Stomach (tissue), 9 donors: Measurements from ENCODE around the gene VAV3. TPM values are rescaled to one million over a fixed set of nuclear protein-coding genes. Genes with fewer than 3 reads are reported as not detected.

Source experiments
- DNase-seq, 2 donors: peaks; one replicate each; pipeline versions ENCODE4 v3.0.0 to v3.0.0-alpha.2; 2013 to 2019
- H3K27ac ChIP-seq, 5 donors: fragments of 200-600 bp in 4 of 5; sonication (generic) in 4 of 5; one replicate each; pipeline ENCODE4 v1.5.1; 2013 to 2019; ENCODE audit warnings: mild to moderate bottlenecking in 1 of 5, moderate library complexity in 1 of 5
- H3K27me3 ChIP-seq, 3 donors: fragments of 200-600 bp; sonication (generic); one replicate each; pipeline ENCODE4 v1.5.1; 2017 to 2019; ENCODE audit warnings: mixed run types in 1 of 3
- H3K36me3 ChIP-seq, 4 donors: fragments of 200-600 bp; sonication (generic); 1 replicate in 3 of 4; 2 replicates in 1 of 4; pipeline ENCODE4 v1.5.1; 2016 to 2019
- H3K4me1 ChIP-seq, 4 donors: fragments of 200-600 bp; sonication (generic); one replicate each; pipeline ENCODE4 v1.5.1; 2016 to 2019
- H3K4me3 ChIP-seq, 4 donors: fragments of 200-600 bp; sonication (generic) in 3 of 4; one replicate each; pipeline ENCODE4 v1.5.1; 2016 to 2019; ENCODE audit warnings: mild to moderate bottlenecking in 1 of 4
- H3K9me3 ChIP-seq, 4 donors: fragments of 200-600 bp; sonication (generic); one replicate each; pipeline ENCODE4 v1.5.1; 2016 to 2019
- CTCF ChIP-seq, 7 experiments: fragments of 450-650 bp in 4 of 7; fragments of 200-600 bp in 3 of 7; sonication (generic) in 3 of 7; IDR thresholded peaks; one replicate each; pipeline ENCODE4 v1.5.1; 2016 to 2019; ENCODE audit warnings: antibody characterized with exemption in 7 of 7, control low read depth in 2 of 7, mild to moderate bottlenecking in 1 of 7
- EP300 ChIP-seq: sonication (generic); formaldehyde crosslinking; IDR thresholded peaks from one replicate; pipeline ENCODE4 v1.6.1; 2017; ENCODE audit warnings: antibody characterized with exemption
- POLR2A ChIP-seq, 4 donors: fragments of 450-650 bp; IDR thresholded peaks; one replicate each; pipeline ENCODE4 v1.6.1; 2016; ENCODE audit warnings: antibody characterized with exemption in 4 of 4, control low read depth in 2 of 4, mild to moderate bottlenecking in 1 of 4, moderate library complexity in 1 of 4
- POLR2AphosphoS5 ChIP-seq, 3 donors: sonication (generic); formaldehyde crosslinking; IDR thresholded peaks; one replicate each; pipeline ENCODE4 v1.6.1; 2016; ENCODE audit warnings: antibody characterized with exemption in 3 of 3
- WGBS, 5 donors: extraction: QIAGEN DNeasy Blood & Tissue Kit in 3 of 5; methylation state at CpG; one replicate each; pipeline versions ENCODE4 v1.1.5 to v1.1.7; 2013 to 2018; 5-methylcytosine and 5-hydroxymethylcytosine counted together
- intact Hi-C: fragments of 100-400 bp; cut with DNase I; formaldehyde crosslinking; loops from one replicate; pipeline ENCODE4 v1.15.1; 2023; ENCODE audit warnings: low total_unique reads
- polyA plus RNA-seq, 3 donors: library from polyadenylated mRNA; stranded (reverse); fragments of 200-250 nt; gene quantifications; one replicate each; pipeline ENCODE4 v1.2.3, GENCODE V29; 2013
- total RNA-seq, 5 donors: library from RNA; depleted of rRNA; stranded (reverse); fragments of >200 nt; gene quantifications; one replicate each; pipeline versions ENCODE4 v1.1.0 to v1.2.3, GENCODE V29; 2014 to 2016
- donor health status: healthy with polysubstance abuse.
- donor health status: Bipolar disorder and iron deficiency.
- donor health status: healthy.

Gene VAV3
- total and polyA plus RNA-seq, 8 donors: 5.7 to 29.3 (median 6.9) TPM

GRCh38 chr1:107771377-107771776 lies 193.6 kb downstream of the VAV3 start:
- Histone ChIP-seq H3K27ac (no peak overlapping the region), H3K9me3 (no peaks in the 10 kb centered on the region), H3K4me1 (peaks cover 0 to 5% (median 0%) of the 10 kb centered on the region in 4 donors), H3K36me3 (no peaks in the 10 kb centered on the region), H3K4me3 (no peak overlapping the region), H3K27me3 (no peaks in the 10 kb centered on the region)
- intact Hi-C loops: no loop called here
- no peak for DNase-seq
- 67 to 81% (median 70%) methylated on average over 13 of the region's 13 CpGs for WGBS, 5 donors
- no peak for TF ChIP-seq EP300
- no peak for TF ChIP-seq CTCF (IDR thresholded peaks at IDR 0.05)
- TF ChIP-seq POLR2AphosphoS5 (IDR thresholded peaks at IDR 0.05): no peak

DNA sequence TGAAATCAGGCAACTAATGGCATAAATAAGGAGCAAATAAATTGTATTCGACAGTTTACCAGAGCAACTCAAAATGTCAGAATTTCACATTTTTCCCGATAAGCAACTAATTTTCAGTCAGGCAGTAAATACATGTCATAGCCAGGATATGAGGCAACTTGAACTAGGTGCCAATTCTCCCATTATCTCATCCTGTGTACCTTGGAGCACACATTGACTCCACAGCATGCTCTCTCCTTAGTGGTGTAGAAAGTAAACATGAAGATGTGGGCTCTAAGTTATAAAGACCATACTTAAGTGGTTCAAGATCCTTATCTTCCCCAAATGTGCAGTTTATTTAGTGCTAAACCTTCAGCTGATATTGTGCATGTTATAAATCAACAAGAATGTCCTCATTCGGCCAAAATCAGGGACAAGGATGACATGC lies 197.8 kb downstream of the VAV3 start:
- H3K9me3 ChIP-seq: no peaks in the 10 kb centered on the region
- no peak for TF ChIP-seq POLR2A (IDR thresholded peaks at IDR 0.05)
- no peak for TF ChIP-seq EP300
- no peak for TF ChIP-seq CTCF (IDR thresholded peaks at IDR 0.05)
- TF ChIP-seq POLR2AphosphoS5 (IDR thresholded peaks at IDR 0.05): no peak
- no peak overlapping the region for H3K27ac ChIP-seq
- peaks cover 0 to 5% (median 0%) of the 10 kb centered on the region in 4 donors for H3K4me1 ChIP-seq
- WGBS, 5 donors: 56 to 66% (median 62%) methylated on average over 3 of the region's 3 CpGs
- no peak overlapping the region for H3K4me3 ChIP-seq
- no peaks in the 10 kb centered on the region for H3K36me3 ChIP-seq
- no peaks in the 10 kb centered on the region for H3K27me3 ChIP-seq
- intact Hi-C loops: no loop called here
- DNase-seq: no peak

GRCh38 chr1:107766533-107766932 lies 198.4 kb downstream of the VAV3 start:
- Histone ChIP-seq H3K27me3 (no peaks in the 10 kb centered on the region), H3K4me1 (peaks cover 0 to 5% (median 0%) of the 10 kb centered on the region in 4 donors), H3K36me3 (no peaks in the 10 kb centered on the region), H3K4me3 (no peak overlapping the region), H3K9me3 (no peaks in the 10 kb centered on the region), H3K27ac (no peak overlapping the region)
- DNase-seq: no peak
- intact Hi-C loops: no loop called here
- TF ChIP-seq POLR2A (IDR thresholded peaks at IDR 0.05): no peak
- no peak for TF ChIP-seq CTCF (IDR thresholded peaks at IDR 0.05)
- no peak for TF ChIP-seq POLR2AphosphoS5 (IDR thresholded peaks at IDR 0.05)
- TF ChIP-seq EP300: no peak
- WGBS, 5 donors: 40 to 84% (median 67%) methylated on average over 1 of the region's 1 CpG

GRCh38 chr1:107762751-107763390 lies 202.1 kb downstream of the VAV3 start:
- H3K27ac ChIP-seq: no peak overlapping the region
- H3K4me3 ChIP-seq: no peak overlapping the region
- intact Hi-C loops: no loop called here
- TF ChIP-seq POLR2AphosphoS5 (IDR thresholded peaks at IDR 0.05): no peak
- H3K27me3 ChIP-seq: no peaks in the 10 kb centered on the region
- H3K36me3 ChIP-seq: no peaks in the 10 kb centered on the region
- WGBS, 5 donors: 76 to 83% (median 79%) methylated on average over 6 of the region's 6 CpGs
- no peak for DNase-seq
- no peaks in the 10 kb centered on the region for H3K9me3 ChIP-seq
- H3K4me1 ChIP-seq: peaks cover 0 to 5% (median 0%) of the 10 kb centered on the region in 4 donors

- 94 to 96% (median 95%) methylated on average over 3 of the region's 3 CpGs for WGBS, 5 donors
- H3K27ac ChIP-seq: no peak overlapping the region
- H3K4me3 ChIP-seq: no peak overlapping the region
- TF ChIP-seq POLR2AphosphoS5 (IDR thresholded peaks at IDR 0.05) (no peak), POLR2A (IDR thresholded peaks at IDR 0.05) (no peak), CTCF (IDR thresholded peaks at IDR 0.05) (no peak), EP300 (no peak)
- H3K9me3 ChIP-seq: no peaks in the 10 kb centered on the region
- no peaks in the 10 kb centered on the region for H3K4me1 ChIP-seq
- DNase-seq: no peak
- intact Hi-C loops: no loop called here
- H3K27me3 ChIP-seq: no peaks in the 10 kb centered on the region
- H3K36me3 ChIP-seq: no peaks in the 10 kb centered on the region
These were observed 204.9 kb downstream of the VAV3 start for GRCh38 chr1:107760065-107760464.
